ENCODE measurements around the gene ATIC.

Gene ATIC

DNA sequence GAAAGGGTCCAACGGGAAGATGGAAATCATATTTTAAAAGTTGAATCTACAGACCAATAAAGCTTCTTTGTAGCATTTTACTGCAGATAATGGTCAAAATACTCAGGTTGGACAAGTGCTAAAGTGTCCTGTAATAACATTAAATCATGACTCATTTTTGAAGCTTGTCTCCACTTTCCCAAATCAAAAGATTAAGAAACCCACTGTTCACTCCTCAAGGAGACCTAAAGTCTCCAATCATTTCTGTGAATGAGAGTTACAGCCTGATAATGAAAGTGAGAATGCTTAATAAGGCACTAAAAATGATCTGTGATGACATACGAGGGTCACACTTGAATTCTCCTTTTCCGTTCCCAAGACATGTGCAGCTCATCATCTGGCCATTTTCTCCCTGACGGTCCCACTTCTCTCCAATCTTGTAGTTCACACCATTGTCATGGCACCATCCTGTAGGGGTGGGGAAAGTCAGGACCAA, 53.4 kb downstream of the ATIC start:
- ATAC-seq = peak; percentile 28
- 0 out of 2 replicates have a peak, but pooled peaks have one; percentile 58 for TF ChIP-seq ZFP3 (CRISPR knock-in tag; IDR thresholded peaks at IDR 0.05)
- TF ChIP-seq PPARA (CRISPR knock-in tag; IDR thresholded peaks at IDR 0.05; ENCODE audit: borderline replicate concordance) = no peak
- TF ChIP-seq ZNF70 (CRISPR knock-in tag; IDR thresholded peaks at IDR 0.05) = no peak
- peak; percentile 39; the same call in 1 of the 2 replicates for TF ChIP-seq ESRRG (CRISPR knock-in tag; IDR thresholded peaks at IDR 0.05)
- peak; percentile 99 for TF ChIP-seq ISL1 (CRISPR knock-in tag; IDR thresholded peaks at IDR 0.05)
- TF ChIP-seq, protein P1, sequence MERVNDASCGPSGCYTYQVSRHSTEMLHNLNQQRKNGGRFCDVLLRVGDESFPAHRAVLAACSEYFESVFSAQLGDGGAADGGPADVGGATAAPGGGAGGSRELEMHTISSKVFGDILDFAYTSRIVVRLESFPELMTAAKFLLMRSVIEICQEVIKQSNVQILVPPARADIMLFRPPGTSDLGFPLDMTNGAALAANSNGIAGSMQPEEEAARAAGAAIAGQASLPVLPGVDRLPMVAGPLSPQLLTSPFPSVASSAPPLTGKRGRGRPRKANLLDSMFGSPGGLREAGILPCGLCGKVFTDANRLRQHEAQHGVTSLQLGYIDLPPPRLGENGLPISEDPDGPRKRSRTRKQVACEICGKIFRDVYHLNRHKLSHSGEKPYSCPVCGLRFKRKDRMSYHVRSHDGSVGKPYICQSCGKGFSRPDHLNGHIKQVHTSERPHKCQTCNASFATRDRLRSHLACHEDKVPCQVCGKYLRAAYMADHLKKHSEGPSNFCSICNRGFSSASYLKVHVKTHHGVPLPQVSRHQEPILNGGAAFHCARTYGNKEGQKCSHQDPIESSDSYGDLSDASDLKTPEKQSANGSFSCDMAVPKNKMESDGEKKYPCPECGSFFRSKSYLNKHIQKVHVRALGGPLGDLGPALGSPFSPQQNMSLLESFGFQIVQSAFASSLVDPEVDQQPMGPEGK (CRISPR knock-in tag; IDR thresholded peaks at IDR 0.05; ENCODE audit: borderline replicate concordance) = peak; percentile 70; the same call in 1 of the 2 replicates
- no peak for TF ChIP-seq TOX (CRISPR knock-in tag; IDR thresholded peaks at IDR 0.05; ENCODE audit: borderline replicate concordance)
- TF ChIP-seq, protein P2, sequence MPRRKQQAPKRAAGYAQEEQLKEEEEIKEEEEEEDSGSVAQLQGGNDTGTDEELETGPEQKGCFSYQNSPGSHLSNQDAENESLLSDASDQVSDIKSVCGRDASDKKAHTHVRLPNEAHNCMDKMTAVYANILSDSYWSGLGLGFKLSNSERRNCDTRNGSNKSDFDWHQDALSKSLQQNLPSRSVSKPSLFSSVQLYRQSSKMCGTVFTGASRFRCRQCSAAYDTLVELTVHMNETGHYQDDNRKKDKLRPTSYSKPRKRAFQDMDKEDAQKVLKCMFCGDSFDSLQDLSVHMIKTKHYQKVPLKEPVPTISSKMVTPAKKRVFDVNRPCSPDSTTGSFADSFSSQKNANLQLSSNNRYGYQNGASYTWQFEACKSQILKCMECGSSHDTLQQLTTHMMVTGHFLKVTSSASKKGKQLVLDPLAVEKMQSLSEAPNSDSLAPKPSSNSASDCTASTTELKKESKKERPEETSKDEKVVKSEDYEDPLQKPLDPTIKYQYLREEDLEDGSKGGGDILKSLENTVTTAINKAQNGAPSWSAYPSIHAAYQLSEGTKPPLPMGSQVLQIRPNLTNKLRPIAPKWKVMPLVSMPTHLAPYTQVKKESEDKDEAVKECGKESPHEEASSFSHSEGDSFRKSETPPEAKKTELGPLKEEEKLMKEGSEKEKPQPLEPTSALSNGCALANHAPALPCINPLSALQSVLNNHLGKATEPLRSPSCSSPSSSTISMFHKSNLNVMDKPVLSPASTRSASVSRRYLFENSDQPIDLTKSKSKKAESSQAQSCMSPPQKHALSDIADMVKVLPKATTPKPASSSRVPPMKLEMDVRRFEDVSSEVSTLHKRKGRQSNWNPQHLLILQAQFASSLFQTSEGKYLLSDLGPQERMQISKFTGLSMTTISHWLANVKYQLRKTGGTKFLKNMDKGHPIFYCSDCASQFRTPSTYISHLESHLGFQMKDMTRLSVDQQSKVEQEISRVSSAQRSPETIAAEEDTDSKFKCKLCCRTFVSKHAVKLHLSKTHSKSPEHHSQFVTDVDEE (CRISPR knock-in tag; IDR thresholded peaks at IDR 0.05) = no peak
- TF ChIP-seq CSDC2 (CRISPR knock-in tag; IDR thresholded peaks at IDR 0.05) = no peak
- TF ChIP-seq CREB5 (CRISPR knock-in tag; IDR thresholded peaks at IDR 0.05; ENCODE audit: low read depth) = peak; percentile 85; the same call in 1 of the 2 replicates
- no peak for TF ChIP-seq ZFP30 (CRISPR knock-in tag; IDR thresholded peaks at IDR 0.05)
- TF ChIP-seq BACH2 (CRISPR knock-in tag; IDR thresholded peaks at IDR 0.05; ENCODE audit: borderline replicate concordance) = no peak

- no peak for ATAC-seq
These were observed 54.7 kb downstream of the ATIC start for GRCh38 chr2:215366440-215367032.

GRCh38 chr2:215367662-215368492, 56.0 kb downstream of the ATIC start:
- no peak for ATAC-seq
- TF ChIP-seq TCF4 (CRISPR knock-in tag; IDR thresholded peaks at IDR 0.05; ENCODE audit: borderline replicate concordance) (no peak), POU6F1 (CRISPR knock-in tag; IDR thresholded peaks at IDR 0.05; ENCODE audit: borderline replicate concordance, low read depth) (no peak), GLIS3 (CRISPR knock-in tag; IDR thresholded peaks at IDR 0.05) (no peak), RARB (CRISPR knock-in tag; IDR thresholded peaks at IDR 0.05) (no peak), ZNF565 (CRISPR knock-in tag; conservative IDR thresholded peaks at IDR 0.05; ENCODE audit: low read depth) (no peak), OSR1 (CRISPR knock-in tag; IDR thresholded peaks at IDR 0.05) (no peak), SNAI2 (CRISPR knock-in tag; IDR thresholded peaks at IDR 0.05) (no peak), CREB5 (CRISPR knock-in tag; IDR thresholded peaks at IDR 0.05; ENCODE audit: low read depth) (no peak), ISL1 (CRISPR knock-in tag; IDR thresholded peaks at IDR 0.05) (no peak), ZFP3 (CRISPR knock-in tag; IDR thresholded peaks at IDR 0.05) (no peak), ARNTL (CRISPR knock-in tag; IDR thresholded peaks at IDR 0.05; ENCODE audit: borderline replicate concordance, low read depth) (no peak)

More at GRCh38 chr2:215366440-215367032, 54.7 kb downstream of the ATIC start:
- TF ChIP-seq ZC3H10 (CRISPR knock-in tag; IDR thresholded peaks at IDR 0.05) (no peak), TCF4 (CRISPR knock-in tag; IDR thresholded peaks at IDR 0.05; ENCODE audit: borderline replicate concordance) (no peak), BACH2 (CRISPR knock-in tag; IDR thresholded peaks at IDR 0.05; ENCODE audit: borderline replicate concordance) (no peak), TOX (CRISPR knock-in tag; IDR thresholded peaks at IDR 0.05; ENCODE audit: borderline replicate concordance) (no peak), ARNTL (CRISPR knock-in tag; IDR thresholded peaks at IDR 0.05; ENCODE audit: borderline replicate concordance, low read depth) (no peak), PPARA (CRISPR knock-in tag; IDR thresholded peaks at IDR 0.05; ENCODE audit: borderline replicate concordance) (no peak), ISL1 (CRISPR knock-in tag; IDR thresholded peaks at IDR 0.05) (no peak), GLIS3 (CRISPR knock-in tag; IDR thresholded peaks at IDR 0.05) (no peak), RARB (CRISPR knock-in tag; IDR thresholded peaks at IDR 0.05) (no peak), ZNF70 (CRISPR knock-in tag; IDR thresholded peaks at IDR 0.05) (no peak), CSRNP3 (CRISPR knock-in tag; IDR thresholded peaks at IDR 0.05) (no peak)

All from SK-N-SH treated with all-trans-retinoic acid at 6 μM for 48 hours (cell line).